ENCODE results near the gene CNN3.

CNN3 gene

GRCh38 chr1:94926915-94927404 is at the start of gene CNN3:
Gene CNN3, minus strand, starts transcription at chr1:94927110. Its CDS starts 216 bp downstream, at chr1:94926894.
- peak; percentile 52 for DNase-seq

DNA sequence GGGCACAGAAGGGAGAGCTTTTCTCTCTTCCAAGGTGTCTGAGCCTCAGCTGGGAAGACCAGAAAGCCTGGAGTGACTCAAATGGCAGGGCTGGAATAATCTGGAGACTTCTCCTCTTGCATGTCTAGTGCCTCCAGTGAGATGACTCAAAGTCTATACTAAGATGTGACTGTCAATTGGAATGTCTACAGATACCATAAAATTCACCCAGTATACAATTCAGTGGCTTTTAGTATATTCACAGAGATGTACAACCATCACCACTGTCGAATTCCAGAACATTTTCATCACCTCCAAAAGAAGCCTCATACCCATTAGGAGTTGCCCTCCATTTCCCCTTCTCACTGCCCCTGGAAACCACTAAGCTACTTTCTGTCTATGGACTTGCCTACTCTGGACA is 47.9 kb upstream of the CNN3 start:
- no peak for DNase-seq

DNA sequence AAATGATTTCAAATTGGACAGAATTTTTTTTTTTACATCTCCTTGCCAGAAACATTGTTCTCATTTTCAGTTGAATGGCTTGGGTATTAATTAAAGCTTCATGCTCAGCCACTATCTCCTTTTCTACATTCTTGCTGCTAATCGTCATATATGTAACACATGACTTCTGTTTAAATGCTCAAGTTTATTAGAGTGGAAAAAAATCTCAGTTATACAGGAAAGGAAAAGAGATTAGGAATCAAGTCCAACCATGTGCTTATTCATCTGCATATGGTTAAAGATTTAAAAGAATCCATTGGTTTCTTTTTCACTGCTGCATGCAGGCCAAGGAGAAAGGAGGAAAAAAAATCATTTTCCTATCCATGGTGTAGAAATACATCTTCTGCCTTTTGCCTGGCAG is 47.3 kb upstream of the CNN3 start:
- no peak for DNase-seq

DNA sequence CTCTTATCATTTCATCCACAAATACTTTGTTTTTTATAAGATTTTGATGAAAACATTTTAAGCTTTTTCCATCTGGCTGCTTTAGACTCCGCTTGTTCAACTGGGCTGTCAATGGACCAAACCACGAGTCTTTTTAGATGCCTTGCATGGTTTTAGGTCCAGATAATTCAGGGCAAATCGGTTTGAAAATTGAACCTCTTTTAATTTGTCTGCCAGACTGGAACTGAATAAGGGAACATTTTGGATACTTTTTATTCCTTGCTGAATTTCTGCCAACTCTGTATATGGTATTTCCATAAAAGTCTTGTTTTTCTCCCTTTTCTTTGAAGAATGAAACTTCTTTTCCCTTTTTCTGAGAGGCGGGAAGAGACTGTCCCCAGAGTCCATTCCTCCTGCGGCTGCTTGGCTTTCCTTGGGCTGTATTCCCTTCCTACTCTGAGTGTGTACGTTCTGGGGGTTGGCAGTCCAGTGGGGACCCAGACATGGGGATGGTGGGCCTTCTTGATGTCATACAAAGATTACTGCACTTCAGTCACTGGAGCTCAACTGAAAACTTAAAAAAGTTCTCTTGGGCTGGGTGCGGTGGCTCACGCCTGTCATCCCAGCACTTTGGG is 46.5 kb upstream of the CNN3 start:
- no peak for DNase-seq

GRCh38 chr1:94971491-94971924 is 44.6 kb upstream of the CNN3 start:
- DNase-seq, result no peak

- DNase-seq, result no peak
These were observed 43.9 kb upstream of the CNN3 start for GRCh38 chr1:94970783-94971182.

DNA sequence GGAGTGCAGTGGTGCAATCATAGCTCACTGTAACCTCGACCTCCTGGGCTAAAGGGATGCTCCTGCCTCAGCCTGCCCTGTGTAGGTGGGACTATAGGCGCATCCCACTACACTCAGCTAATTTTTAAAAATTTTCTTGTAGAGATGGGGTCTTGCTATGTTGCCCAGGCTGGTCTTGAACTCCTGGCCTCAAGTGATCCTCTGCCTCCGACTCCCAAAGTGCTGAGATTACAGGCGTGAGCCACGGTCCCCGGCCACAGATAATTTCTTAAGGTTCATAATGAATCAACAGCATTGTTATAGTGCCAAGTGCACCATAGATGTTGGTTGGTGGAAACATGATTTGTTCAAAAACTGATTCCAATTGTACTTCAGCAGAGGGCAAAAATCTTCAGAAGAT is 42.2 kb upstream of the CNN3 start:
- no peak for DNase-seq

- DNase-seq, result no peak
These were observed 39.1 kb upstream of the CNN3 start for GRCh38 chr1:94966033-94966432.

DNA sequence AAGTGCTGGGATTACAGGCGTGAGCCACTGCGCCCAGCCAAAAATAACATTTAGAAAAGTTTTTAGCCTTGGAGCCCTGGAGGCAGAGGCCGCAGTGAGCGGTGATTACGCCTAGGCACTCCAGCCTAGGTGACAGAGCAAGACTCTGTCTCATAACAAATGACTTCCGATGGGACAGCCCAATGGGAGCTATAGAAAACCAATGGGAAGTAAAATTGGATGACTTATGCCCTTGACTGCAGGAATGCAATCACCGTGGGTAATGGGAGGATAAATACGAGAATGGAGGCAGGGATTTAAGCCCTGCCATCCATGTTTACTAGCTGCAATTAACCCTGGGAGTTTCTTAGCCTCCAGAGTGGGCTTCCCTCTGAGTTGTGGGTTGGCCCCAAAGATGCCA is 37.0 kb upstream of the CNN3 start:
- no peak for DNase-seq

DNA sequence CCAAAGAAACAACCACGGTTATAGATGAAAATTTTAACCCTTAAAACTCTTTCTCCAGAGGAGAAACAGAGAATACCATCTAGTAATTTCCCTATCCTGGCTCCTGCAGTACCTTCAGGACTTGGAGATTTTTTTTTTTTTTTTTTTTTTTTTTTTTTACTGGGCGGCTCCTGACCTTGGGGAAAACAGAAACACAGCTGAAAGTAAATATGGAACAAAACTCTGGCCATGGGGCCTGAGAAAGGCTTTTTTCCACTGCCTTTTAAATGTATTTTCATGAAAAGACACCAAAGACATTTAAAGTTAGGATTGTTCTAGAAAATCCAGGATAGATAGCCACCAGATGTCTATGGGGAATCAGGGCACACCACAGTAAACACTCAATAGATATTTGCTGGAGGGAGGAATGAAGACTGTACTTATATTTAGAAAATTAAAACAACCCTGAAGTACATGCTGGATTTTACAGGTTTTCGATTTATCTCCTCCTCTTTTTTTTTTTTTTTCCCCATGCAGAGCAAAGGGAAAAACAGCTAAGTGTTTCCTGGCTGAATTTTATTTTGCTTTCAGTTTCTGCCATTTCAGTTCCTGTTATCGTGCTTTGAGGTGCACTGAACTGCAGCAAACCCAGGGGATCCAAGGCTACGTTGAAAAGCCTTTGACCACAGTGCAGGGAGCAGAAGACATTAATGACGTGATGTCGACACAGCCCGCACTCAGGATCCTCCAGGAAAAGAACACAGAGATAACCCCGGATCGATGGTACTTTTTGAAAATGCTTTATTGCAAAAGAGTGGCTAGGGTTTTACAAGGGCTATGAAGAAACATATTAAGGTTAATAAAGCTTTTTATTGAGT is 35.7 kb upstream of the CNN3 start:
- DNase-seq, result peak; percentile 59

GRCh38 chr1:94961988-94962387 is 35.1 kb upstream of the CNN3 start:
- no peak for DNase-seq

DNA sequence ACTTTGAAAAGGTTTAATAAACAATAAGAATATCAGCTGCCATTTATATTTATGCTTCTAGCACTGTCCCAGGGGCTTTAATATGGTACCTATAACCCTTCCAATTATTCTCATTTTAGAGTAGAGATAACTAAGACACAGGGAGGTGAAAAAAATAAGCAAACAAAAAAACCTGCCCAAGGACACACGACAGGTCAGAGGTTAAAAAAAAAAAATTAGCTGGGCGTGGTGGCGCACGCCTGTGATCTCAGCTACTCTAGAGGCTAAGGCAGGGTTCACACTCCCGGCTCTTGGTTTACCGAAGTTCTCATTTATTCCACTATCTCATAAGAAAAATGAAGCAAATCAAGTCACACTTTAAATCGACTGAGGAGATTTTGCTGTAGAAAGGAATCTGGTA is 34.7 kb upstream of the CNN3 start:
- DNase-seq, result no peak

GRCh38 chr1:94958081-94958480 is 31.2 kb upstream of the CNN3 start:
- no peak for DNase-seq

GRCh38 chr1:94955767-94956632 is 29.1 kb upstream of the CNN3 start:
- no peak for DNase-seq

- DNase-seq, result no peak
These were observed 27.6 kb upstream of the CNN3 start for GRCh38 chr1:94954263-94955220.

DNA sequence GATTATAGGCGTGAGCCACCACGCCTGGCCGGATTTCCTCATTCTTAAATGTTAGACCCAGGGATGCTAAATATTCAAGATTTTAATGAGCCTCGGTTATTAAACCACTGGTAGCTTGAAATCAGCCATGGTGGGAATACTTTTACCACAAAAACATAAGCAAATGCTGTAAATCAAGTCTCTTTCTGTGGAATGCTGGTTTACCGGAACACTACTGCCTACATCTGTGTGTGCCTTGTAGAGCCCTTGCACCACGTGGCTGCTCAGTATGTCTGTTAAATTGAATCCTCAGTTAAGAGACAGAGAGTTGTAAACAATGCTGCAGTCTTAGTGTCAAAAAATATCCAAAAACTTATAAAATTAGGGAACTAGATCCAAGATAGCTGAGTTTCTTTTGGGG is 26.8 kb upstream of the CNN3 start:
- no peak for DNase-seq

DNA sequence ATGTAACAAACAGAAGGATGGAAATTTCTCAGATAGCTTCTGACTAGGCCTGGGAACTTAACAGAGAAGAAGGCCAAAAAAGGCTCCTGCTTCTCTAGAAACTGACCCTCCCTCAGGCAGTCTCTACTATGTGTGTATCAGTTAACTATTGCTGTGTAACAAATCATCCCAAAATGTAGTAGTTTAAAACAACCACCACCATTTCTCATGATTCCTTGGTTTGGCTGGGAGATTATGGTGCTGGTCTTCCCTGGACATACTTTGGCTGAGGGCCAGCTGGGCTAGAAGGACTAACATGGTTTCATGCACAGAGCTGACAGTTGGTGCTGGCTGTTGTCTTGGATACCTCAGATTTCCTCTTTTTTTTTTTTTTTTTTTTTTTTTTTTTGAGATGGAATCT is 26.2 kb upstream of the CNN3 start:
- DNase-seq, result no peak

GRCh38 chr1:94952539-94952938 is 25.6 kb upstream of the CNN3 start:
- DNase-seq, result no peak

DNA sequence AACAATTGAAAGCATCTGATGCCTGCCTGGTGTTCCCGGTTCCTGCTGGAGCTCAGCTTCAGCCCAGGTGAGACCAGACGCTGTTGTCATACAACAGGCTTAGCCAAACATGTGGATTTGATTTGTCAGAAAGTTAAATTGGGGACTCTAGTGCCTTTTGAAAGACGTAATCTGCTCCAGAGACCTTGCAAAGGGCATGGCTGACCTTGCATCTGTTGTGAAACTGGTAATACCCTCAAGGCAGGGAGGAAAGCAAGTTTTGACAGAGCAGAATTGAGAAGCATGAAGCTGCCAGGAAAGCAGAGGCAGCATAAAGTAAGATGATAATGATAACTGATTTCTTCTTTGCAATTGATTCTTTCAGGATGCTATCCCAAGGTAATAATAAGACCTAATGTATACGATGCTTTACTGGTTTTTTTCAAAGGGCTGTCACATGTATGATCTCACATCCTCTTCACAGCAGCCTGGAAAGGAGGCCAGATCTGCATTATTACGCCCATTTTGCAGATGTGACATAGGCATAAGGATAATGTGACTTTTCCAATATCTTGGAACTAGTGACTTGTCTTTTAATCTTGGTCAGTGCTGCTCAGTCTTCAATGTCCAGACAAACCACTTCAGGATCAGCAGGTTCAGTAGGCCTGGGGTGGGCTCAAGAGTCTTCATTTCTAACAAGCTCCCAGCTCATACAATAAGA is 24.7 kb upstream of the CNN3 start:
- DNase-seq, result no peak

DNA sequence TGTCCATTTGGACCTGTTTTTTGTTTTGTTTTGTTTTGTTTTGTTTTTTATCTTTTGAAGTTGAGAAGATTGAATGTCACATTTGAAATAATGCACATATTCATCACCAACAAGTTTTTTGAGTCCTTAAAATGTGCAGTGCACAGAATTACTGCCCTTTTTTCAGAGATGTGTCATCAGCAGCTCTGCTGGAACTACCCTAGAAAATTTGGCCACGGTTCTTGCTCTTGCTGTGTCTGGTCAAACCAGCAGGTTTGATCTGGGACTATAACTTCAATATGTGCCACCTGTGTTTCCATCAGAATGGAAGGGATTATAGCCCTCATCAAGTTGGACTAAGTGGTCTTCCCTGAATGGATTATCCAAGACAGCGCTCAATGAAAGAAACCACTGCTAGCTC is 24.1 kb upstream of the CNN3 start:
- no peak for DNase-seq
